Measurements from ENCODE around the gene OR2AE1. TPM values are rescaled to one million over a fixed set of nuclear protein-coding genes. Genes with fewer than 3 reads are reported as not detected.

Gene OR2AE1
- polyA plus RNA-seq, 1 donor = not detected

DNA sequence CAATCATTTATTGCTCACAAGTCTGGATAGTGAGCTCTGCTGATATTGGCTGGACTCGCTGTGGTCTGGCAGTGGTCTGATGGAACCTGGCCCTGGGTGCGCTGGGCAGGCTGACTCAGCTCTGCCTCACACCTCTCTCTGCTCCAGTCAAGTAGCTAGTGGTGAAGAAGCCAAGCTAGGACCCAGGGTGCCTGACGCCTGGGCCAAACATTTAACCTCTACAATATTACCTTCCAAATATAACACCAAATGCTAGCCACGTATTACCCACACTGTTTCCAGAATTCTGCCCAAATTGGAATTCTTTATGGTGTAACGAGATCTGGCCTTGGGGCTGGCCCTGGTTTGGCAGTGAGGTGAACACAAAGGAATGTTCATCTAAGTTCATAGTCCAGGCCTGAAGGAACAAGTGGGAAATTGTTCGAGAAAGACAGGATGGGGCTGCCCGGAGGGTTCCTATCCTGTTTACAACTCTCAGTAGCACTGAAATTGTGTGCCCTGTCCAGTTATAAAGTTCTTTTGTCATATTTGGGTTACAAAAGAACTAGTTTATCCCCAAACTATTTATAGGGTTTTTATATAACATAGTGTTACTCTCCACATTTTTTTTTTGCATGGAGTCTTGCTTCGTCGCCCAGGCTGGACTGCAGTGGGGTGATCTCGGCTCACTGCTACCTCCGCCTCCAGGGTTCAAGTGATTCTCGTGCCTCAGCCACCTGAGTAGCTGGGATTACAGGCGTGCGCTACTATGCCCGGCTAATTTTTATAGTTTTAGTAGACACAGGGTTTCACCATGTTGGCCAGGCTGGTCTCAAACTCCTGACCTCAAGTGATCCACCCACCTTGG, 16.3 kb downstream of the OR2AE1 start:
- DNase-seq = peak; percentile 9

DNA sequence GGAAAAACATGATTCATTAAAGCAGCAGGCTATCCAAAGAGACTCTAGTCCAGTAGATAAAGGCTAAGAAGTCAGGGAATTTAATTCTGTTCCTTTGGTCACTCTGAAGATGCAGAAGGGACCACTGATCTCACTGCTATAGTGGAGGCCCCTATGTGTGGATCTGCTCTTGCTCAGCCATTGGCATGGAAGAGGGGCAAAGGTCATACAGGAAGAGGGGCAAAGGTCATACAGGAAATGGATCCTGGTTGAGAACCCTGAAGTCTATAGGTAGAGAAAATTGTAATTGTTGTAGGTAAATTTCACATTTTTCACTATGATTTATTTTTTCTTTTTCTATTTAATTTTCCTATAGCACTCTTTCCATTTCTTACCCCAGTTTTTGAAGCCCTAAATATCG, 21.6 kb downstream of the OR2AE1 start:
- DNase-seq = no peak

DNA sequence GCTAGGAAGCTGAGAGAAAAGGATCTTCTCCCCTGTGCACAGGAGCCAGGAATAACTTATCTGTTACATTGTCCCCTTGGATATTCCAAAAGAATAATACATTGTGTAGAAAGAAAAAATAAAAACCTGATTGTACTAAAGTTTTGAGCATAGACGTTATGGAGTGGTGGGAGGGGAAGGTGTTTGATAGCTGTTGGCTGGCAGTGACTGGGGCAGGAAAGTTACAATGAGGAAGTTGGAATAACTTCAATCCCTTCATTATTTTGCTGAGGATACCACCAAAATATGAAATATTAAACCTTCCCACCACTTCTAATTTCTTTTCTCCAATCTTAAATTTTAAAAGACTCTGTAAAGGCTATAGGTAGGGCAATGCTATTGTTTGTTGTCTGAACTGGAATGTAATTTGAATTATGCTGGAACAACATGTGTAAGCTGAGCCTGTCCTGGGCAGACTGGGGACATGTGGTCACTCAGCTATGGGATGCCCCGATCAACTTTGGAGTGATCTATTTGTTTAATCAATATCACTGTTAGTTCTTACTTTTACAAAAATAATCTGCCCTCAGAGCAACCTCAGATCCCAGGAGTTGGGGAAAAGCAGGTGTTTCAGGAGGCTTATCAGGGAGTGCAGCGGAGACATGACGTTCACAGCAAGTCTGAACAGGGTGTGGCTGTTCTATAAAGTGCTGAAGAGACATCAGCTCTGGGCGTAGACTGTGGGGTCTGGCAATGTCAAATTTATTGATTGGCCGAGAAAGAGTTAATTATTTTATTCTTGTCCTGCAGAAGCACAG, 28.2 kb downstream of the OR2AE1 start:
- no peak for DNase-seq

DNA sequence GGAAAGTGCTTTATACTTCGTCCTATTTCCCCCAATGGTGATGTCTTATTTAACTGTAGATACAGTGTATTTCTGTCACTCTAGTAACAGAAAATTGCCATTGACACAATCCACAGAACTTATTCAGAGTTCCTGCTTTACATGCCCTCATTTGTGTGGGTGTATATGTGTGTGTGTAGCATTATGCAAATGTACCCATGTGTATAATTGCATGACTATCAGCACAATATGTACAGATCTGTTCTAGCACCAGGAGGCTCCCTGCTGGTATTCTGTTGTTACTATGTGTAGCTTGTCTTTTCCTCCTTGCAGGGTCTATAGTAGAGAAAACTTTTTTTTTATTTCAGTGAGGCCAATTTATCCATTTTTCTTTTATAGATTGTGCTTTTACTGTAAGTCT, 32.5 kb downstream of the OR2AE1 start:
- DNase-seq = no peak

GRCh38 chr7:99843808-99844207, 33.0 kb downstream of the OR2AE1 start:
- DNase-seq = no peak

DNA sequence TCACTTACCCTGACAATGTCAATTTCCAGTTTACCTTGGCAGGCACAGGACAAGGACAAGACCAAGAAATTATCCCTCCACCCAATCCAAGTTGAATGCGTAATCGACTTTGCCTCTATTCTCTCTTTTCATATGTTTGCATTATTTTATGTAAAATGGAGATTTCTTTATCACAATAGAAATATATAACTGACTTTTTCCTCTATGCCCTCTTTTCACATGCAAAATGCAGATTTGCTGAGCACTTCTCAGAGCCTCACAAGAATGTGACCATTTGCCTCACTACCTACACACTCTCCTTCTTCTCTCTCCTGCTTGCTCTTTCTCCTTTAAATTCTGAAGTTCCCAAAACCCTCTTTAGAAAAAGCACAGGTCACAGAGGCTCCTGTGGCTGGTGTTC, 33.9 kb downstream of the OR2AE1 start:
- no peak for DNase-seq

DNA sequence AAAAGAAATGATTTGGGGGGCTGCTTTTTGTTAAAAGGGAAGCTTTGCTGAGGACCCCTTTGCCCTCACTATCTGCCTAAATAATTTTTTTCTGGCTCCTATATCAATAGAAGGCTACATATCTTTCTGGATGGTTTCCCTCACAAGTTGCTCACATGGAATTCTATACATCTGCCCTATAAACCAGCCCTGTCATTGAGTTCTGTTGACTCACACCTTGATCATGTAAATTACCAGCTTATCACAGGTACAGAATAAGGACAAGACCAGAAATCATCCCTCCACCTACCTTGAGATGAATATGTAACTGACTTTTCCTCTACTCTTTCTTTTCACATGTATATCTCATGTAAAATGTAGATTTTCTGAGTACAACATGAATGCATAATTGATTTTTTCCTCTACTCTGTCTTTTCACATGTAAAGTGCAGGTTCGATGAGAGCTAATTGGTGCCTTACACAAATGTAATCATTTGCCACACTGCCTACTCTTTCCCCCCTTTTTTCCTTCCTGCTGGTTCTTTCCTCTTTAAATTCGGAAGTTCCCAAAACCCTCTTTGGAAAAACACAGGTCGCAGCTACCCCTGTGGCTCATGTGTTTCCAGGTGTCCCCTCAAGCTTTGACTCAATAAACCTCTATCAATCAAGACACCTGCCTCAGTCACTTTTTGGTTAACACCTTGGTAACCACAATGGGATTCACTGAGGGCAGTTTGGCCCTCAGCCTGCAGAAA, 36.5 kb downstream of the OR2AE1 start:
- DNase-seq = no peak

DNA sequence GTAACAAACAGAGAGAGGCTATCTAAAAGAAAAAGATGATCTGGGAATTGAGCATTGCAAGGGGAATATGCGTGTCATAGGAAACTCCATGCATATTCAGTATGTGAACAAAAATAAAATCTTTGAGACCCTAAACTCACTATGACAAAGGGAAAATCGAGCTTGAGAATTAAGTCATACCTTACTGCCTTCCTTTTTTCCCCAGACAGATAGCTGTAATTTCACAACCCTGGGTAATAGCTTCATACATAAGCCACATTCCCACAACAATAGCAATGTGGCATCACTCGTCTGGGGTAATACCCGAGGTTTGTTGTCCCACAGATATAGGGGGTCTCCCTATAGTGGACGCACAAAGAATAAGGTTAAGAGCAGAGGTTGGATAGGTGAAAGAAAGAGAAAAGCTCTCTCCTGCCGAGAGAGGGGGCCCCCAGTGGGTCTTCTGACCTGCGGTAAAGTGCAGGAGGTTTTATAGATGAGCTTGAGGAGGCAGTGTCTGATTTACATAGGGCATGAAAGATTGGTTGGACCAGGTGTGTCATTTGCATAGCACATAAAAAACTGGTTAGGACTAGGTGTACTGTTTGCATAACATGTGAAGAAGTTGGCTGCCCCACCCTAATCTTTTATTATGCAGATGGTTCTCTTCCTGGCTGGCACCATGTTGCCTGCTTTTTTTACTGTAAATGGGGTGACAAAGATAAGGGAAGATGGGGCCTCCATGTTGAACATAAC, 37.4 kb downstream of the OR2AE1 start:
- DNase-seq = no peak

DNA sequence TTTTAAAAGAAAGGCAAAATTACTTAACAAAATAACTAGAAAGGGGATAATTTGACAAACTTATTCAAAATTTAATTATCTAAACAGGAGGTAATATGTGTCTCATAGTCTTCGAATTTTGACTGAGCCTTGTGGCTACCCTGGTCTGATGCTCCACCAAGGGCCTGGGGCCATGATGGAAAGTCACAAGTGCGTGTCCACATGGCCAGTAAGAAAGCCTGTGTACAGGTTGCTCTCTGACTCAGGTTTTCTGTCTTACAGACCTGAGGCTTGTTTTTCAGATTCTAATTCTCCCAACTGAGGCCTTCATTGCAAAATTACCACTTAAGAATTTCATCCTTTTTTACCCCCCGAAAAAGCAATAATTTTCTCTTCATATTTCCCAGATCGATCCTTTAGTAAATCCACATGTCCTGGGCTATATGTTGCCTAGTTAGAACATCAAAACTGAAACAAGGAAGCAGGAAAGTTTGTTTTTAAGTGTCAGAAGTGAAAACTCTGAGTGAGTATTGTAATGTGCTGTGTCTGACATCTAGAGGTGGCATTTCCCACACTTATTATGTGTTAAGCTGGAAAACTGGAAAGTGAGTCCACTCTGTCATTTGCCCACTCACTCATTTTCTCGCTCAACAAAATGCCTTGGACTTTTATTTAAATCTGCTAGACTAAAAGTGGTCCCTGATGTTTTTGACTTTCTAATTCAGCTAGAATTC, 39.0 kb downstream of the OR2AE1 start:
- DNase-seq = no peak

- DNase-seq = no peak
Observed at GRCh38 chr7:99835189-99835588, 41.6 kb downstream of the OR2AE1 start.

DNA sequence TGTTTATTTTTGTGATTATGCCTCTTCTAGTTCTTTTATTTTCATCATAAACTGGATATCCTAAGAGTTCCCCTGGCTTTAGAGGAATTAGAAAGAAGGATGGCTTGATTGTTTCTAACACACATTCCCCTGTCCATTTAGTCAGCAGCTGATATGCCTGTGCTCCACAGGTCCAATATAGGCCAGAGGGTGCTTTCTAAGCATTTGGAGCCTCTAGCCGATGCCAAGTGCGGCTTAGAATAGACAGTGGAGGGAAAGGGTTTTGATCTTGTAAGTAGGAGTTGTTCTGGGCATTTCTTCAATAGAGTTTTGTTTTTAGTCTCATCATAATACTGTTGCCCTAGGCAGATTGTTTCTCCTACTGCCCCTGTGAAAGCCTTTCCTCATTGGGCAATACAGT, 42.5 kb downstream of the OR2AE1 start:
- DNase-seq = no peak

GRCh38 chr7:99833289-99833877, 43.5 kb downstream of the OR2AE1 start:
- DNase-seq = no peak

DNA sequence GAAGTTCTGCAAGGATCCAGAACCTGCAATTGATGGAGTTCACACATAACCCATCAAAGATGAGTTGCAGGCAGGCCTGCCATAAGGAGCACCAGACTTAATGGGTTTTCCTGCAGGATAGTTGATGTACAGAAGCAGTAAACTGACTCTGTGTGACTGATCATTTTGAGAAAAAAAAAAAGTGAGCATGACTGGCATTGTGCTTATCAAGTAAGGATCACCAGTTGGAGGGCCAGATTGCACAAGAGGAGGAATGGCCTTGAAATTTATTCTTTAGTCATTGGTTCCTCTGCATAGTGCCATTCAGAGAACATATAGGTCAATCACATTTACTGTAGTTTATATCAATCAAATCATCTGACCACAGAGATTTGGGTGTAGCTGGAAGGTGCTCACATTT, 45.2 kb downstream of the OR2AE1 start:
- DNase-seq = no peak

DNA sequence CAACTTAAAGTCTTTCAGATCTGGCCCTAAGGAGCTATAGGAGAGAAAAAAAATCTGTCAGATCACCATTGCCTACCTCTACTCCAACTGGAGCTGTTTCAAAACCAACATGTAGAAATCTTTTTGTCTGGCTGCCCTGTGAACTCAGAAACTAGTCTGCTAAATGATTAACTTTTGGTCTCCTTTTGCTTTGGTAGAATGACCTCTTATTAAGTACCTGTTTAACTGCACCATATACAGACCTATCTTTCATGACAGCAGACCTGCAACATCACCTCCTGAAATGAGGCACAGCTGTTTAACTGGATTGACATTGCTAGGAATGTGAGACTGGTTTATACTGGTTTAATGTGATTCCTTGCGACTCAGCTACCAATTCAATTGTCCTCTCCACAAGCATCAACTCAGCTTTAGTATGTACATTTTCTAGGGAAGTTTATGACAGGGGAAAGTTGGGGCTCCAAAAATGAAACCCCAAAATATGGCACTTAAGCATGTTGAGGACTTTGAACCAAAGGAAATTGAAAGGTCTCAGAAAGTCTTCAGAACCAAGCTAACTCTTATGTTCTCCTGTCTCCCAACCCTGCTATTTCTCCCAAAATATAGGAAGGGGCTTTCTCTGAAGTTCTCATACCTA, 47.2 kb downstream of the OR2AE1 start:
- DNase-seq = no peak

DNA sequence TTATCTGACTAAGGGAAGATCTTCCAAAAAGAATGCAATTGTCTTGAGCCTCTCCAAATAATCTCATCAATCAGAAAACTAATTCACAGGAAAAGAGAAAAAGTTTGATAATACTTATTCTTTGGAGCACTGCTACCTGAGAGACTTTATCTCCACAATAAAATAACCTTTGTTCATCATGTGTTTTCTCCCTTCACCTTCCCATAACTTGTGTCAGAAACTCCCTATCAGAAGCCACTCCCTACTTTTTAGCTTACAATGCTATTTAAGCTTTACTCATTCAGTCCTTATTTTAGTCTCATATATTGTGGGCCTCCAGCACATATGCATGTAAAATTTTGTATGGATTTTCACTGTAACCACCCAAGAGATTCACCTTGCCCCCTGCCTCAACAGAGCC, 48.0 kb downstream of the OR2AE1 start:
- DNase-seq = no peak

DNA sequence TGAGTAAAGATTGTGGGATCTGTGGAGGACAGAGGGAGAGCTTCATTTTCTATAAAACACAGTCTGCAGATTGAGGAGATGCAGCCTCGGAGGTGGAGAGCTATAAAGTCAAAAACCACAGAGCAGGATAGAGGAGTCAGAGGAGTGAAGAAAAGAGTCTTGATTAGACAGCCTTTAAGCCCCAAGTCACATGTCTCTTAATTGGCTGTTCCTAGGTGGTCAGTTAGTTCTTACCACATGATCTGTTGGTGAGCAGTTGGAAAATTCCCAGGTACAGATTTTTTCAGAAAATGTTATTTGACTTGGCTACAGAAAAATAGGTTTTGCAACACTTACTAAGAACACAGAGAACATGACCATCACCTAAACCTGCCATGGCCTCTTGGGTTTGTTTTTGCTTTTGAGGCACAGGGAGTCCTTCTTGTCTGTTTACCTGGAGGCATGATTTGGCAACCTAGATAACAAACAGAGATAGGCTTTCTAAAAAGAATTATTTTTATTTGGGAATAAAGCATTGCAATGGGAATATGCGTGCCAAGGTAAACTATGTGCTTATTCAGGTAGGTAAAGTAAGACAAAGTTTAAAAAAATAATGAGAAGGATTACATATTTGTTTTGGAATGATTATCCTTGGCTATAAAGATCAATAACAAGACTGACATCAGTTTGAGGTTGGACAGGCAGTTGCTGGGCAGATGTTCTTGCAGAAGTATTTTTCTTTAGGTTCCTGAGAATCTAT, 49.6 kb downstream of the OR2AE1 start:
- DNase-seq = no peak
